Suprapubic skin (tissue), 4 donors: ENCODE data around the gene PHETA1. TPM values are rescaled to one million over a fixed set of nuclear protein-coding genes. Genes with fewer than 3 reads are reported as not detected.
A peak's percentile ranks its signal among the peaks of the same experiment; 100 is the strongest.

Source experiments
- DNase-seq, 2 donors: peaks; one replicate each; pipeline ENCODE4 v3.0.0-alpha.2; 2019; ENCODE audit warnings: low spot score in 2 of 2
- H3K27ac ChIP-seq: fragments of 200-600 bp; sonication (generic); one replicate; pipeline ENCODE4 v1.5.1; 2019
- H3K27me3 ChIP-seq: fragments of 200-600 bp; sonication (generic); one replicate; pipeline ENCODE4 v1.5.1; 2019
- H3K36me3 ChIP-seq: fragments of 200-600 bp; sonication (generic); one replicate; pipeline ENCODE4 v1.5.1; 2019
- H3K4me1 ChIP-seq: fragments of 200-600 bp; sonication (generic); one replicate; pipeline ENCODE4 v1.5.1; 2019
- H3K4me3 ChIP-seq: fragments of 200-600 bp; sonication (generic); one replicate; pipeline ENCODE4 v1.5.1; 2019; ENCODE audit warnings: mild to moderate bottlenecking
- H3K9me3 ChIP-seq: fragments of 200-600 bp; sonication (generic); one replicate; pipeline ENCODE4 v1.5.1; 2019
- CTCF ChIP-seq, 2 donors: fragments of 200-600 bp in 1 of 2; fragments of 450-650 bp in 1 of 2; sonication (generic) in 1 of 2; IDR thresholded peaks; one replicate each; pipeline ENCODE4 v1.5.1; 2016 to 2019; ENCODE audit warnings: antibody characterized with exemption in 2 of 2, mild to moderate bottlenecking in 1 of 2, moderate library complexity in 1 of 2
- EP300 ChIP-seq: sonication (generic); formaldehyde crosslinking; IDR thresholded peaks from one replicate; pipeline ENCODE4 v1.6.1; 2017; ENCODE audit warnings: antibody characterized with exemption
- POLR2A ChIP-seq, 2 donors: fragments of 450-650 bp; IDR thresholded peaks; one replicate each; pipeline ENCODE4 v1.6.1; 2017; ENCODE audit warnings: antibody characterized with exemption in 2 of 2, mild to moderate bottlenecking in 2 of 2, moderate library complexity in 2 of 2
- POLR2AphosphoS5 ChIP-seq, 3 donors: sonication (generic); formaldehyde crosslinking; IDR thresholded peaks; one replicate each; pipeline ENCODE4 v1.6.1; 2017; ENCODE audit warnings: antibody characterized with exemption in 3 of 3
- WGBS: methylation state at CpG from one replicate; pipeline ENCODE4 v1.1.5; 2018; 5-methylcytosine and 5-hydroxymethylcytosine counted together
- total RNA-seq, 4 donors: library from RNA; depleted of rRNA; stranded (reverse); fragments of >200 nt; gene quantifications; one replicate each; pipeline ENCODE4 v1.1.0, GENCODE V29; 2016

Gene PHETA1
- total RNA-seq = 10 to 100 TPM; 15.9 to 25.7 (median 23.2) TPM

GRCh38 chr12:111368788-111369495 is at the start of gene PHETA1:
PHETA1 (minus strand) TSS chr12:111369095; CDS start chr12:111363427, 5,668 bp downstream.
- TF ChIP-seq POLR2A (IDR thresholded peaks at IDR 0.05) (peak in 1 of 2 donors; percentile 34), POLR2AphosphoS5 (IDR thresholded peaks at IDR 0.05) (peak in 1 of 3 donors; percentile 35), EP300 (no peak), CTCF (IDR thresholded peaks at IDR 0.05) (no peak)
- Histone ChIP-seq H3K4me1 (peaks cover 24% of the 10 kb centered on the region), H3K4me3 (peak within 1 kb of the TSS; percentile 89), H3K27ac (peak within 1 kb of the TSS; percentile 52), H3K36me3 (peaks cover 13% of the 10 kb centered on the region), H3K9me3 (no peaks in the 10 kb centered on the region), H3K27me3 (no peaks in the 10 kb centered on the region)
- peak; percentile 95 to 97 for DNase-seq
- WGBS = under 1% methylated on average over 8 of the region's 72 CpGs

- no peak for TF ChIP-seq POLR2A (IDR thresholded peaks at IDR 0.05)
- no peak for TF ChIP-seq CTCF (IDR thresholded peaks at IDR 0.05)
- no peak for TF ChIP-seq EP300
- TF ChIP-seq POLR2AphosphoS5 (IDR thresholded peaks at IDR 0.05) = no peak
- Histone ChIP-seq H3K27ac (no peak overlapping the region), H3K36me3 (peaks cover 23% of the 10 kb centered on the region), H3K27me3 (no peaks in the 10 kb centered on the region), H3K4me1 (peaks cover 4% of the 10 kb centered on the region), H3K9me3 (no peaks in the 10 kb centered on the region), H3K4me3 (no peak overlapping the region)
- no peak for DNase-seq
- 89% methylated on average over 17 of the region's 30 CpGs for WGBS
These were observed 49.6 kb upstream of the PHETA1 start for GRCh38 chr12:111418594-111418880.

- H3K27ac ChIP-seq = no peak overlapping the region
- TF ChIP-seq CTCF (IDR thresholded peaks at IDR 0.05) (no peak), POLR2A (IDR thresholded peaks at IDR 0.05) (no peak), POLR2AphosphoS5 (IDR thresholded peaks at IDR 0.05) (no peak), EP300 (no peak)
- DNase-seq = no peak
- H3K4me1 ChIP-seq = peaks cover 10% of the 10 kb centered on the region
- H3K27me3 ChIP-seq = no peaks in the 10 kb centered on the region
- no peak overlapping the region for H3K4me3 ChIP-seq
- no peaks in the 10 kb centered on the region for H3K9me3 ChIP-seq
- peaks cover 23% of the 10 kb centered on the region for H3K36me3 ChIP-seq
- 94% methylated on average over 28 of the region's 67 CpGs for WGBS
These were observed 49.1 kb upstream of the PHETA1 start for GRCh38 chr12:111417784-111418593.

- Histone ChIP-seq H3K4me1 (peaks cover 17% of the 10 kb centered on the region), H3K4me3 (no peak overlapping the region), H3K9me3 (no peaks in the 10 kb centered on the region), H3K27ac (no peak overlapping the region), H3K36me3 (peaks cover 23% of the 10 kb centered on the region), H3K27me3 (no peaks in the 10 kb centered on the region)
- no peak for DNase-seq
- TF ChIP-seq POLR2A (IDR thresholded peaks at IDR 0.05) (no peak), EP300 (no peak), POLR2AphosphoS5 (IDR thresholded peaks at IDR 0.05) (no peak), CTCF (IDR thresholded peaks at IDR 0.05) (no peak)
- 89% methylated on average over 2 of the region's 2 CpGs for WGBS
These were observed 48.4 kb upstream of the PHETA1 start for GRCh38 chr12:111417290-111417689.

- Histone ChIP-seq H3K36me3 (peaks cover 17% of the 10 kb centered on the region), H3K27me3 (no peaks in the 10 kb centered on the region), H3K27ac (no peak overlapping the region), H3K9me3 (no peaks in the 10 kb centered on the region), H3K4me1 (peaks cover 41% of the 10 kb centered on the region), H3K4me3 (no peak overlapping the region)
- no peak for DNase-seq
- WGBS = 92% methylated on average over 7 of the region's 7 CpGs
- TF ChIP-seq POLR2AphosphoS5 (IDR thresholded peaks at IDR 0.05) (no peak), POLR2A (IDR thresholded peaks at IDR 0.05) (no peak), EP300 (no peak), CTCF (IDR thresholded peaks at IDR 0.05) (no peak)
These were observed 45.9 kb upstream of the PHETA1 start for GRCh38 chr12:111414711-111415252.
